WTC11 (cell line): ENCODE data around the gene HNRNPUL2. TPM values are rescaled to one million over a fixed set of nuclear protein-coding genes. Genes with fewer than 3 reads are reported as not detected.
A peak's percentile ranks its signal among the peaks of the same experiment; 100 is the strongest.

ENCODE experiments used
- AFF4 ChIP-seq: sonication (generic); formaldehyde crosslinking; IDR thresholded peaks from 2 replicates; pipeline ENCODE4 v1.8.1; 2023; ENCODE audit warnings: mild to moderate bottlenecking, missing genetic modification reagents, borderline replicate concordance
- ARID4B ChIP-seq: sonication (generic); formaldehyde crosslinking; IDR thresholded peaks from 2 replicates; pipeline ENCODE4 v1.8.0; 2023; ENCODE audit warnings: missing genetic modification reagents, mild to moderate bottlenecking, borderline replicate concordance
- CBFB ChIP-seq: sonication (generic); formaldehyde crosslinking; IDR thresholded peaks from 2 replicates; pipeline ENCODE4 v1.8.1; 2022; ENCODE audit warnings: mild to moderate bottlenecking, low read depth, missing genetic modification reagents
- FOXK1 ChIP-seq: sonication (generic); formaldehyde crosslinking; IDR thresholded peaks from 2 replicates; pipeline ENCODE4 v1.8.0; 2022; ENCODE audit warnings: mild to moderate bottlenecking, moderate library complexity, missing genetic modification reagents
- FOXP4 ChIP-seq: sonication (generic); formaldehyde crosslinking; IDR thresholded peaks from 2 replicates; pipeline ENCODE4 v1.8.0; 2022; ENCODE audit warnings: mild to moderate bottlenecking, missing genetic modification reagents
- IRF1 ChIP-seq: sonication (generic); formaldehyde crosslinking; IDR thresholded peaks from 2 replicates; pipeline ENCODE4 v1.8.0; 2023; ENCODE audit warnings: missing genetic modification reagents
- JUN ChIP-seq: sonication (generic); formaldehyde crosslinking; IDR thresholded peaks from 2 replicates; pipeline ENCODE4 v1.8.0; 2023; ENCODE audit warnings: mild to moderate bottlenecking, missing genetic modification reagents
- MAX ChIP-seq: sonication (generic); formaldehyde crosslinking; IDR thresholded peaks from 2 replicates; pipeline ENCODE4 v1.8.0; 2022; ENCODE audit warnings: mild to moderate bottlenecking, missing genetic modification reagents
- MLX ChIP-seq: sonication (generic); formaldehyde crosslinking; IDR thresholded peaks from 2 replicates; pipeline ENCODE4 v1.8.1; 2023; ENCODE audit warnings: mild to moderate bottlenecking, missing genetic modification reagents, moderate library complexity
- NR3C1 ChIP-seq: sonication (generic); formaldehyde crosslinking; conservative IDR thresholded peaks from 2 replicates; pipeline ENCODE4 v1.8.1; 2023; ENCODE audit warnings: low read depth, mild to moderate bottlenecking, missing genetic modification reagents
- PRDM15 ChIP-seq: sonication (generic); formaldehyde crosslinking; IDR thresholded peaks from 2 replicates; pipeline ENCODE4 v1.8.0; 2022; ENCODE audit warnings: missing genetic modification reagents
- PRRX2 ChIP-seq: fragments of 250-450 bp; sonication (Bioruptor Pico); IDR thresholded peaks from 2 replicates; pipeline ENCODE4 v1.8.0; 2021; ENCODE audit warnings: mild to moderate bottlenecking
- STAT6 ChIP-seq: sonication (generic); formaldehyde crosslinking; conservative IDR thresholded peaks from 2 replicates; pipeline ENCODE4 v1.8.1; 2023; ENCODE audit warnings: mild to moderate bottlenecking, low read depth, missing genetic modification reagents, moderate library complexity
- ZNF121 ChIP-seq: sonication (generic); formaldehyde crosslinking; IDR thresholded peaks from 2 replicates; pipeline ENCODE4 v1.8.0; 2023; ENCODE audit warnings: missing genetic modification reagents
- ZNF396 ChIP-seq: fragments of 250-450 bp; sonication (Bioruptor Pico); IDR thresholded peaks from 2 replicates; pipeline ENCODE4 v1.8.0; 2021; ENCODE audit warnings: mild to moderate bottlenecking, moderate library complexity, borderline replicate concordance
- ZNF416 ChIP-seq: fragments of 250-450 bp; sonication (Bioruptor Pico); IDR thresholded peaks from 2 replicates; pipeline ENCODE4 v1.9.0; 2021; ENCODE audit warnings: mild to moderate bottlenecking, inconsistent platforms
- ZSCAN18 ChIP-seq: fragments of 250-450 bp; sonication (Bioruptor Pico); IDR thresholded peaks from 2 replicates; pipeline ENCODE4 v2.1.2; 2022; ENCODE audit warnings: mild to moderate bottlenecking, moderate library complexity
- total RNA-seq: library from RNA; stranded (reverse); gene quantifications from 3 replicates; pipeline ENCODE4 v1.2.3, GENCODE V29; 2021

The HNRNPUL2 gene
- total RNA-seq, 1 experiment from 2014 or later, result 42.1 TPM

- TF ChIP-seq ARID4B (CRISPR knock-in tag) (no peak; the same call in 1 of the 2 replicates), ZNF121 (CRISPR knock-in tag) (no peak), FOXP4 (CRISPR knock-in tag) (peak; percentile 73; the same call in 1 of the 2 replicates), MAX (CRISPR knock-in tag) (peak; percentile 88), PRDM15 (CRISPR knock-in tag) (no peak), AFF4 (CRISPR knock-in tag) (0 out of 2 replicates have a peak, but pooled peaks have one; percentile 73), ZNF396 (CRISPR knock-in tag) (no peak), STAT6 (CRISPR knock-in tag) (no peak), ZSCAN18 (CRISPR knock-in tag) (no peak), FOXK1 (peak; percentile 89), PRRX2 (CRISPR knock-in tag) (no peak), MLX (CRISPR knock-in tag) (no peak), ZNF416 (no peak), NR3C1 (no peak; the same call in 1 of the 2 replicates), IRF1 (peak; percentile 53; the same call in 1 of the 2 replicates), JUN (CRISPR knock-in tag) (no peak), CBFB (CRISPR knock-in tag) (no peak)
These were observed at the start of gene HNRNPUL2 (continued) for GRCh38 chr11:62727165-62727871.
